HepG2 (cell line): ENCODE measurements around the gene PLXND1. TPM values are rescaled to one million over a fixed set of nuclear protein-coding genes. Genes with fewer than 3 reads are reported as not detected.

Experiments used
- ATAC-seq: fragments of 200-7000 bp; cut with Tn5 transposase; 3 replicates; pipeline ENCODE4 v1.9.1; 2020; ENCODE audit warnings: mild to moderate bottlenecking, moderate library complexity
- BruUV-seq: library from RNA; stranded (reverse); fragments of 400-500 nt; replicated peaks from 2 replicates; lab custom pipeline; 2021; lab: Mats Ljungman, UMichigan
- CTCF ChIA-PET: fragments of 300-600 bp; formaldehyde crosslinking; extraction: SDS; loops from one replicate; lab custom pipeline; 2021; ENCODE audit warnings: low total read pairs, inconsistent platforms, low intra/inter-chr PET ratio; lab: Yijun Ruan, JAX
- POLR2A ChIA-PET: fragments of 350-600 bp; sonication (Branson Sonifier 250); formaldehyde crosslinking; loops from one replicate; lab custom pipeline; 2020; ENCODE audit warnings: antibody characterized with exemption, inconsistent platforms; lab: Yijun Ruan, JAX
- DNase-seq: peaks from one replicate; pipeline ENCODE4 v3.0.0-alpha.2; 2015; ENCODE audit warnings: low spot score
- FAIRE-seq: peaks from 3 replicates; lab custom pipeline; 2011; peaks lifted over from hg19 to GRCh38; lab: Jason Lieb, UNC
- H2AFZ ChIP-seq: one replicate; pipeline ENCODE4 v1.6.1; 2011; ENCODE audit warnings: low read length, inconsistent platforms
- H3K27ac ChIP-seq: fragments of 300-600 bp; 3 replicates; pipeline ENCODE4 v1.8.0; 2011; ENCODE audit warnings: mixed run types, mild to moderate bottlenecking, mixed read lengths, low read length, inconsistent platforms; ENCODE audit not compliant: insufficient read depth; ENCODE audit errors: extremely low read length
- H3K27me3 ChIP-seq, 2 experiments: fragments of 200-600 bp in 1 of 2; 2 replicates in 1 of 2; 3 replicates in 1 of 2; pipeline versions ENCODE4 v1.6.0 to v1.8.0; 2011; ENCODE audit warnings: low read length in 2 of 2, mild to moderate bottlenecking in 2 of 2, moderate library complexity in 2 of 2, inconsistent platforms in 1 of 2; ENCODE audit not compliant: insufficient read depth in 2 of 2, control insufficient read depth in 1 of 2
- H3K36me3 ChIP-seq, 2 experiments: fragments of 200-600 bp in 1 of 2; replicated peaks in 1 of 2; 2 replicates in 1 of 2; 3 replicates in 1 of 2; pipeline versions ENCODE4 v1.5.1 to v1.8.0; 2011; ENCODE audit warnings: low read length in 2 of 2, inconsistent platforms in 1 of 2; ENCODE audit not compliant: insufficient read depth in 2 of 2, control insufficient read depth in 1 of 2
- H3K4me1 ChIP-seq: 2 replicates; pipeline ENCODE4 v1.5.1; 2012; ENCODE audit warnings: low read length, inconsistent platforms; ENCODE audit not compliant: insufficient read depth
- H3K4me2 ChIP-seq: 2 replicates; pipeline ENCODE4 v1.6.0; 2011; ENCODE audit warnings: low read depth, low read length, inconsistent platforms
- H3K4me3 ChIP-seq, 3 experiments: fragments of 200-600 bp in 1 of 3; sonication (generic), shearing (Covaris generic) in 1 of 3; replicated peaks in 1 of 3; 2 replicates each; pipeline ENCODE4 v1.5.1; 2011 to 2016; ENCODE audit warnings: low read length in 3 of 3, inconsistent platforms in 2 of 3, low read depth in 2 of 3, mild to moderate bottlenecking in 2 of 3, control low read depth in 1 of 3, mixed read lengths in 1 of 3; ENCODE audit not compliant: insufficient read depth in 1 of 3
- H3K79me2 ChIP-seq: one replicate; pipeline ENCODE4 v1.6.1; 2011; ENCODE audit warnings: low read length, inconsistent platforms; ENCODE audit not compliant: insufficient read depth
- H3K9ac ChIP-seq: 2 replicates; pipeline ENCODE4 v1.6.0; 2011; ENCODE audit warnings: mild to moderate bottlenecking, low read depth, low read length, inconsistent platforms; ENCODE audit not compliant: insufficient read depth
- H3K9me3 ChIP-seq: 2 replicates; pipeline ENCODE4 v1.5.1; 2012; ENCODE audit warnings: mild to moderate bottlenecking, low read length
- H4K20me1 ChIP-seq: 2 replicates; pipeline ENCODE4 v1.6.0; 2011; ENCODE audit warnings: inconsistent platforms, mild to moderate bottlenecking, low read length, moderate library complexity; ENCODE audit not compliant: insufficient read depth
- CENPT ChIP-seq: sonication (generic); formaldehyde crosslinking; IDR thresholded peaks from 2 replicates; pipeline ENCODE4 v1.8.0; 2022; ENCODE audit warnings: low read depth, mild to moderate bottlenecking, moderate library complexity, missing genetic modification reagents
- JUN ChIP-seq: sonication (generic); formaldehyde crosslinking; IDR thresholded peaks from 2 replicates; pipeline ENCODE4 v1.4.0; 2020; ENCODE audit warnings: mild to moderate bottlenecking, missing genetic modification reagents
- MLLT10 ChIP-seq: sonication (generic); formaldehyde crosslinking; IDR thresholded peaks from 2 replicates; pipeline ENCODE4 v1.4.0; 2020; ENCODE audit warnings: missing genetic modification reagents
- NR2F1 ChIP-seq, 2 experiments: fragments of 450-650 bp in 1 of 2; formaldehyde crosslinking in 1 of 2; IDR thresholded peaks; 2 replicates each; pipeline versions ENCODE4 v1.5.0 to v1.6.1; 2016 to 2020; ENCODE audit warnings: mild to moderate bottlenecking in 1 of 2, missing compliant biosample characterization in 1 of 2, missing genetic modification reagents in 1 of 2, moderate library complexity in 1 of 2
- SMYD3 ChIP-seq: sonication (generic); formaldehyde crosslinking; IDR thresholded peaks from 2 replicates; pipeline ENCODE4 v1.8.1; 2023; ENCODE audit warnings: mild to moderate bottlenecking, missing genetic modification reagents
- STAT5B ChIP-seq: sonication (generic); formaldehyde crosslinking; IDR thresholded peaks from 2 replicates; pipeline ENCODE4 v1.4.0; 2020; ENCODE audit warnings: missing genetic modification reagents
- TEAD3 ChIP-seq: optimal IDR thresholded peaks from 2 replicates; pipeline ENCODE3; 2016; ENCODE audit warnings: borderline replicate concordance
- ZC3H13 ChIP-seq: sonication (generic); formaldehyde crosslinking; IDR thresholded peaks from 2 replicates; pipeline ENCODE4 v1.8.1; 2023; ENCODE audit warnings: mild to moderate bottlenecking, missing genetic modification reagents, moderate library complexity
- ZNF496 ChIP-seq: sonication (generic); formaldehyde crosslinking; IDR thresholded peaks from 2 replicates; pipeline ENCODE4 v1.8.1; 2023; ENCODE audit warnings: mild to moderate bottlenecking, moderate library complexity, missing genetic modification reagents; ENCODE audit not compliant: insufficient replicate concordance
- WGBS: methylation state at CpG from one replicate; pipeline ENCODE4 v1.1.6; 2017; ENCODE audit warnings: low lambda C conversion rate; 5-methylcytosine and 5-hydroxymethylcytosine counted together
- in situ Hi-C: cut with HindIII; loops from 2 replicates; pipeline ENCODE4 v1.10.0; 2017; ENCODE audit warnings: low pct_unique_long_range_greater_than_20kb; ENCODE audit not compliant: extremely low pct_ligation_motif_present
- intact Hi-C: fragments of 100-400 bp; cut with micrococcal nuclease; formaldehyde crosslinking; loops from one replicate; pipeline ENCODE4 v1.10.0; 2022; ENCODE audit not compliant: unreplicated experiment
- polyA plus RNA-seq, 8 experiments: library from polyadenylated mRNA; depleted of rRNA in 3 of 8; stranded (reverse) in 7 of 8; unstranded in 1 of 8; fragments of >200 nt; fragmentation: Illumina TruSeq in 4 of 8; extraction: Trizol in 4 of 8; gene quantifications; 2 replicates each; pipeline versions ENCODE4 v1.2.1 to v1.2.3, GENCODE V29; 2011 to 2016; ENCODE audit warnings: low read depth in 4 of 8, missing spikeins in 1 of 8, mixed read lengths in 1 of 8; ENCODE audit not compliant: insufficient read depth in 1 of 8
- total RNA-seq, 5 experiments: library from RNA; depleted of rRNA; stranded (reverse); fragments of >200 nt; fragmentation: Illumina TruSeq; extraction: Trizol; gene quantifications; 2 replicates each; pipeline ENCODE4 v1.2.3, GENCODE V29; 2016; ENCODE audit warnings: low read depth in 1 of 5
- TF ChIP-seq, protein P1 (sequence below): IDR thresholded peaks from 2 replicates; pipeline ENCODE4 v1.6.1; 2016; ENCODE audit warnings: mild to moderate bottlenecking, missing biosample characterization, missing genetic modification reagents
- TF ChIP-seq, protein P2 (sequence below): sonication (generic); formaldehyde crosslinking; IDR thresholded peaks from 2 replicates; pipeline ENCODE4 v1.4.0; 2020; ENCODE audit warnings: low read depth, missing genetic modification reagents

The PLXND1 gene
- total and polyA plus RNA-seq, 2 of the 13 experiments (the other 11 are each of a cell fraction or from before 2014, with no cell fraction given) = 15.9 to 42.0 TPM

DNA sequence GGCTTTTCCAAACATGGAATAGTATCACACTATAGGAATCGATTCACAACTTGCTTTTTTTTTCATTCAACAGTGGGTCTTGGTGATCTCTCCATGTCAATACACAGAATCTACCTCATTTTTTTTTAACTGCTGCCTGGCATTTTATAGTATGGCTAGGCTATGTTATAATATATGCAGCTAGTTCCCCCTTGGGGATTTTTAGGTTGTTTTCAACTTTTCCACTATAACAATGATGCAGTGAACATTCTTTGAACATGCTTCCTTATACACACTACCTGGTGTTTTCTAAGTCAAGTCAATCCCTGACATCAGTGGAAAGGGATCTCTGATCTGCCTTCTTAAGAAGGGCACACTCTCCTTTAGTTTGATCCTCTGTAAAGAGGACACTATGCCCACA lies 46.5 kb upstream of the PLXND1 start:
- WGBS = 53% methylated on average over 1 of the region's 1 CpG
- H3K4me2 ChIP-seq = peak overlapping the region; percentile 87
- no peaks in the 10 kb centered on the region; a peak in 1 of 5 replicates for H3K27me3 ChIP-seq
- peaks cover 68% of the 10 kb centered on the region for H3K4me1 ChIP-seq
- CTCF ChIA-PET = no interaction called here
- peaks cover 9 to 29% of the 10 kb centered on the region in 2 experiments for H3K36me3 ChIP-seq
- H3K9ac ChIP-seq = peak overlapping the region; percentile 50
- H3K9me3 ChIP-seq = no peaks in the 10 kb centered on the region
- POLR2A ChIA-PET = no interaction called here
- H2AFZ ChIP-seq = no peak overlapping the region
- H3K79me2 ChIP-seq = peaks cover 66% of the 10 kb centered on the region
- peak overlapping the region; percentile 7 for H3K27ac ChIP-seq
- TF ChIP-seq STAT5B (CRISPR knock-in tag) = no peak
- TF ChIP-seq SMYD3 = 0 out of 2 replicates have a peak, but pooled peaks have one; percentile 39
- TF ChIP-seq, protein P1, sequence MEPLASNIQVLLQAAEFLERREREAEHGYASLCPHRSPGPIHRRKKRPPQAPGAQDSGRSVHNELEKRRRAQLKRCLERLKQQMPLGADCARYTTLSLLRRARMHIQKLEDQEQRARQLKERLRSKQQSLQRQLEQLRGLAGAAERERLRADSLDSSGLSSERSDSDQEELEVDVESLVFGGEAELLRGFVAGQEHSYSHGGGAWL = no peak
- ATAC-seq = no peak
- intact Hi-C loops (loop anchor here (5.0 kb wide), 1 partner anchor 34 kb away; no protein-coding TSS in a partner anchor), in situ Hi-C loops (loop anchor here (5.0 to 10.0 kb wide), 2 partner anchors 169 to 282 kb away; no protein-coding TSS in a partner anchor)
- peak overlapping the region; percentile 63 to 74 (median 71) for H3K4me3 ChIP-seq
- peaks cover 50% of the 10 kb centered on the region for H4K20me1 ChIP-seq
- BruUV-seq = no TSS peak
- no peak for DNase-seq
- FAIRE-seq = no peak

DNA sequence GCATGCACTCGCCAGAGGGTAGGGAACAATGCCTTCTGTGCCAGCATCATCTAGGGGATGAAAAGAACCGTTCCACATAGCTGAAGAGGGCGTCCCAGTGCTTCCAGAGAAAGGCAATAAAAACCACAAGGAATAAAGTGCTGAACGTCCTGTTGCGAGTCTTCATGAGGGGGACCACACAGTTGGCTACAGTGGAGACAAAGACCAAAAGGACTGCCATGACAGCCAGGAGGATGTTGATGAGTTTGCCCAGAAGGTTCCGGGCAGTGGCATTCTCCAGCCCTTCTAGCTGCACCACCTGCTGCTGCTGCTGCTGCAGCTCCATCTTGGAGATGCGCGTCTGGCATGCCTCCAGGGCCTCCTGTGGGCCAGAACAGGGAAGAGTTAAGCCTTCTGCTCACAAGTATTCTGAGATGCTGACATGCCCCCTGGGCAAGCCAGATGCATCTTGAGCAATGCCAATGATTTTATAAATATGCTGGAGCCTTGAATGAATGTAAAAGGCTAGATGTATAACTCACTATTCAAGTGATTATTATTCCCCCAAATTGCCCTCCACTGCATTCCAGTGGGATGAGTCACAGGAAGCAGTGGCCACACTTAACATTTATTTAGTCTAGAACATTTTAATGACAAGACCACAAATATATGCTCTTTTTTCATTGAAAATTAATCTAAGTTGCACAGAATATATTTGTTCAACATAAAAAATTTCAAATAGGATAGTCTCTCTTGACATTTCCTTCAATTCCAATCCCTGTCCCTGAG lies 45.1 kb upstream of the PLXND1 start:
- in situ Hi-C loops = loop anchor here (5.0 to 10.0 kb wide), 2 partner anchors 171 to 283 kb away; no protein-coding TSS in a partner anchor
- ATAC-seq (no peak), DNase-seq (no peak), FAIRE-seq (no peak)
- H3K9ac ChIP-seq = no peak overlapping the region
- no peak overlapping the region for H3K27ac ChIP-seq
- ChIA-PET POLR2A (no interaction called here), CTCF (interaction anchor here (2.5 to 4.1 kb wide), 2 partner anchors 172 to 178 kb away, joined by 10 to 44 read pairs; no protein-coding TSS in a partner anchor)
- H3K79me2 ChIP-seq = peaks cover 57% of the 10 kb centered on the region
- no peaks in the 10 kb centered on the region; a peak in 1 of 5 replicates for H3K27me3 ChIP-seq
- peak overlapping the region; percentile 63 to 74 (median 71) for H3K4me3 ChIP-seq
- peak overlapping the region; percentile 87 for H3K4me2 ChIP-seq
- H4K20me1 ChIP-seq = peaks cover 50% of the 10 kb centered on the region
- H3K36me3 ChIP-seq = peaks cover 9 to 29% of the 10 kb centered on the region in 2 experiments
- peaks cover 54% of the 10 kb centered on the region for H3K4me1 ChIP-seq
- intact Hi-C loops = loop anchor here (5.0 kb wide), 1 partner anchor 36 kb away; no protein-coding TSS in a partner anchor
- no TSS peak for BruUV-seq
- no peak overlapping the region for H2AFZ ChIP-seq
- 93% methylated on average over 7 of the region's 8 CpGs for WGBS
- H3K9me3 ChIP-seq = no peaks in the 10 kb centered on the region
- TF ChIP-seq ZC3H13 (CRISPR knock-in tag) (no peak), JUN (no peak), CENPT (no peak), SMYD3 (no peak), NR2F1 (CRISPR knock-in tag; IDR thresholded peaks at IDR 0.05) (no peak), MLLT10 (CRISPR knock-in tag) (no peak), TEAD3 (CRISPR knock-in tag) (peak; percentile 34), ZNF496 (CRISPR knock-in tag) (no peak)
- TF ChIP-seq, protein P2, sequence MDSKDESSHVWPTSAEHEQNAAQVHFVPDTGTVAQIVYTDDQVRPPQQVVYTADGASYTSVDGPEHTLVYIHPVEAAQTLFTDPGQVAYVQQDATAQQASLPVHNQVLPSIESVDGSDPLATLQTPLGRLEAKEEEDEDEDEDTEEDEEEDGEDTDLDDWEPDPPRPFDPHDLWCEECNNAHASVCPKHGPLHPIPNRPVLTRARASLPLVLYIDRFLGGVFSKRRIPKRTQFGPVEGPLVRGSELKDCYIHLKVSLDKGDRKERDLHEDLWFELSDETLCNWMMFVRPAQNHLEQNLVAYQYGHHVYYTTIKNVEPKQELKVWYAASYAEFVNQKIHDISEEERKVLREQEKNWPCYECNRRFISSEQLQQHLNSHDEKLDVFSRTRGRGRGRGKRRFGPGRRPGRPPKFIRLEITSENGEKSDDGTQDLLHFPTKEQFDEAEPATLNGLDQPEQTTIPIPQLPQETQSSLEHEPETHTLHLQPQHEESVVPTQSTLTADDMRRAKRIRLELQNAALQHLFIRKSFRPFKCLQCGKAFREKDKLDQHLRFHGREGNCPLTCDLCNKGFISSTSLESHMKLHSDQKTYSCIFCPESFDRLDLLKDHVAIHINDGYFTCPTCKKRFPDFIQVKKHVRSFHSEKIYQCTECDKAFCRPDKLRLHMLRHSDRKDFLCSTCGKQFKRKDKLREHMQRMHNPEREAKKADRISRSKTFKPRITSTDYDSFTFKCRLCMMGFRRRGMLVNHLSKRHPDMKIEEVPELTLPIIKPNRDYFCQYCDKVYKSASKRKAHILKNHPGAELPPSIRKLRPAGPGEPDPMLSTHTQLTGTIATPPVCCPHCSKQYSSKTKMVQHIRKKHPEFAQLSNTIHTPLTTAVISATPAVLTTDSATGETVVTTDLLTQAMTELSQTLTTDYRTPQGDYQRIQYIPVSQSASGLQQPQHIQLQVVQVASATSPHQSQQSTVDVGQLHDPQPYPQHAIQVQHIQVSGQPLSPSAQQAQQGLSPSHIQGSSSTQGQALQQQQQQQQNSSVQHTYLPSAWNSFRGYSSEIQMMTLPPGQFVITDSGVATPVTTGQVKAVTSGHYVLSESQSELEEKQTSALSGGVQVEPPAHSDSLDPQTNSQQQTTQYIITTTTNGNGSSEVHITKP (CRISPR knock-in tag) = no peak
